ENCODE data around the gene PIANP.

DNA sequence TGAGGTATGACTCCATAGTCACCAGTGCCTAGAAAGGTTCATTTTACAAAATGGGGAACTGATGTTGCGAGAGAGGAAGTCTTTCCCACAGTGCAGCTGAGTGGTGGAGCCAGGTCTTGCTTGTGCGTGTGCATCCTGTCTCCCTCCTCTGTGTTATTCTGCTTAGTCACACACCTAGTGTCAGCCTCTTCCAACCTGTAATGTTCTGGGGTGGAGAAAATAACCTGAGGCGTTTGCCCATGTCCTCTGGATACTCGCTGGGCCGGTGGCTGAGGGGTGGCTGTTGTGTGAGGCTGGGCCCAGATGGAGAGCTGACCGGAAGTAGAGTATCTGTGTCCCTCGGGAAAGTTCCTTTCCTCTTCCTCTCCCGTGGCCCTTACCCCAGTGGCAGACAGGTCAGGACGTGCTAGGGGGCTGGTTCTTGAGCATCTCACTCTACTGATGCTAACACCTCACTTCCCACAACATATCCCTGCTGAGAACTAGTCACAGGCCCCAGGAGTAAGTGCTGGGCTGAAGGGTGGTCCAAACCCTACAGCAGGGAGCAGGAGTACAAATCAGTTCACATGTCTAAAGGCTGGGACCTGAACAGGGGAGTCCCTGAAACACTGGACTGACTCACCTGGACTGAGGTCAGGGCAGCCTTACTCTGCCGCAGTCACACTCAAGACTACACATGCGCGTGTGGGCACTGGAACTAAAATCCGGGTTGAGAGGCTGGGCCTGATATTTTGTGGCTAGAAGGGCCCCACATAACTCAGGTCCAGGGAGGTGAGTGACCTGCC, 45.3 kb upstream of the PIANP start:
- TF ChIP-seq GATA3 (IDR thresholded peaks at IDR 0.05; ENCODE audit: low read depth, low read length) = no peak
- no peak for TF ChIP-seq GATA2 (IDR thresholded peaks at IDR 0.05; ENCODE audit: low read depth, low read length)
